ENCODE measurements around the gene MAP3K5. TPM values are rescaled to one million over a fixed set of nuclear protein-coding genes. Genes with fewer than 3 reads are reported as not detected.

Gene MAP3K5
- total RNA-seq, 1 donor from 2014 or later: 4.7 TPM

DNA sequence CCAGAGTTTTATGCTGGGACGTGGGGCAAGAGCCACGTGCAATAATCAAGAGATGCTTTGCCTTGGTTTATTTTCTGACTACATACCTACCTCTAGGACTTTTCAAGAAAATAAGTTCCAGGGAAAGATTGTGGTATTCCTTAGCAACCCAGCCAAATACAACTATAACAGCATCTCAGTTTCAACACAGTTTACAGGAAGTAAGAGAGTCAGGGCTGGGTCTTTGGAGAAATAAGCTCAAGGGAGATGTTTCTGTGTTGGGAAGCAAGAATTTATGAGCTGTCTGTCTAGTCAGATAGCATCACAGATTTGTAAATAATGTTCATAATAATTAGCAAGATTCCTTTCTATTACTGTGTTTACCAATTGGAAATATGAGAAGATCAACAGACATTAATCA is 35.1 kb downstream of the MAP3K5 start:
- no peaks in the 10 kb centered on the region for H3K27me3 Mint-ChIP-seq
- TF ChIP-seq, protein P1, sequence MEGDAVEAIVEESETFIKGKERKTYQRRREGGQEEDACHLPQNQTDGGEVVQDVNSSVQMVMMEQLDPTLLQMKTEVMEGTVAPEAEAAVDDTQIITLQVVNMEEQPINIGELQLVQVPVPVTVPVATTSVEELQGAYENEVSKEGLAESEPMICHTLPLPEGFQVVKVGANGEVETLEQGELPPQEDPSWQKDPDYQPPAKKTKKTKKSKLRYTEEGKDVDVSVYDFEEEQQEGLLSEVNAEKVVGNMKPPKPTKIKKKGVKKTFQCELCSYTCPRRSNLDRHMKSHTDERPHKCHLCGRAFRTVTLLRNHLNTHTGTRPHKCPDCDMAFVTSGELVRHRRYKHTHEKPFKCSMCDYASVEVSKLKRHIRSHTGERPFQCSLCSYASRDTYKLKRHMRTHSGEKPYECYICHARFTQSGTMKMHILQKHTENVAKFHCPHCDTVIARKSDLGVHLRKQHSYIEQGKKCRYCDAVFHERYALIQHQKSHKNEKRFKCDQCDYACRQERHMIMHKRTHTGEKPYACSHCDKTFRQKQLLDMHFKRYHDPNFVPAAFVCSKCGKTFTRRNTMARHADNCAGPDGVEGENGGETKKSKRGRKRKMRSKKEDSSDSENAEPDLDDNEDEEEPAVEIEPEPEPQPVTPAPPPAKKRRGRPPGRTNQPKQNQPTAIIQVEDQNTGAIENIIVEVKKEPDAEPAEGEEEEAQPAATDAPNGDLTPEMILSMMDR (conservative IDR thresholded peaks at IDR 0.05): no peak
- no peak overlapping the region for H3K27ac Mint-ChIP-seq
- H3K4me1 Mint-ChIP-seq (ENCODE audit: unreplicated experiment): peaks cover 15% of the 10 kb centered on the region
- no peak overlapping the region for H3K4me3 Mint-ChIP-seq
- DNase-seq (ENCODE audit: extremely low spot score, unreplicated experiment): no peak
- no peaks in the 10 kb centered on the region for H3K36me3 Mint-ChIP-seq
- no peaks in the 10 kb centered on the region for H3K9me3 Mint-ChIP-seq

DNA sequence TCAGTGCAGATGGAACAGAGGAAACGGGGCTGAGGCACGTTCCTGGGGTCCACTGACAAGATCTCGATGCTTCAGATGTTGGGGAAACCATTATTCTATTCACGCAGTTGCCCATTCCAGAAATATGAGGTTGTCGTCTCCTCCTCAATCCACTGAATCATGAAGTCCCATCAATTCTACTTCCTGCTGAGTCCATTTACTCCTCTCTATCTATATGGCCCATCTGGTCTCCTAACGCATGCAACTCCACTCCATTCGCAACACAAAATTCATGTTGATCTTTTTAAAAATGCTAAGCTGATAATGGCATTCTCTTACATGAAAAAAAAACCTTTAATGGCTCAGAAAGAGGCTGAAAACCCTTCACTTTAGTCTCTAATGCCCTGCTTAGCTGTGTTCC is 37.5 kb downstream of the MAP3K5 start:
- Mint-ChIP-seq H3K4me3 (no peak overlapping the region), H3K4me1 (ENCODE audit: unreplicated experiment) (no peaks in the 10 kb centered on the region), H3K27me3 (no peaks in the 10 kb centered on the region), H3K9me3 (no peaks in the 10 kb centered on the region), H3K27ac (no peak overlapping the region), H3K36me3 (no peaks in the 10 kb centered on the region)
- TF ChIP-seq, protein P1 (conservative IDR thresholded peaks at IDR 0.05): no peak
- DNase-seq (ENCODE audit: extremely low spot score, unreplicated experiment): no peak

DNA sequence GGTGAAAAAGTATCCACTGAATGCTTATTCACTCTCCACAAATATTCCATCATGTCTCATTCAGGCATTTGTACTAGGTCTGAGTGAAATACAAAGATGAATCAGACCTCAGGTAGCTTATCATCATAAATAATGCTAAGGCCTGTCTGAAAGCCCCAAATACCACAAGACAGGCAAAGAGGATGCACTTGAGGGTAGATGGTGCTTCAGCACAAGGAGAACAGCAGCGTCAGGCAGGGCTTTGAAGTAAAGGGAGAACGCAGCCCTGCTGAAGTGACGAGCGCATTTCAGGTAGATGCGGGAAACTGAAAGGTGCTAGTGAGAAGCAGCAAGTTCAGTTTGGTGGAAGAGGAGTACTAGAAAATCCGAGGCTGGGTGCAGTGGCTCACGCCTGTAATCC is 38.7 kb downstream of the MAP3K5 start:
- no peaks in the 10 kb centered on the region for H3K27me3 Mint-ChIP-seq
- no peak overlapping the region for H3K4me3 Mint-ChIP-seq
- H3K4me1 Mint-ChIP-seq (ENCODE audit: unreplicated experiment): no peaks in the 10 kb centered on the region
- no peak overlapping the region for H3K27ac Mint-ChIP-seq
- H3K9me3 Mint-ChIP-seq: no peaks in the 10 kb centered on the region
- TF ChIP-seq, protein P1 (conservative IDR thresholded peaks at IDR 0.05): no peak
- DNase-seq (ENCODE audit: extremely low spot score, unreplicated experiment): no peak
- no peaks in the 10 kb centered on the region for H3K36me3 Mint-ChIP-seq

DNA sequence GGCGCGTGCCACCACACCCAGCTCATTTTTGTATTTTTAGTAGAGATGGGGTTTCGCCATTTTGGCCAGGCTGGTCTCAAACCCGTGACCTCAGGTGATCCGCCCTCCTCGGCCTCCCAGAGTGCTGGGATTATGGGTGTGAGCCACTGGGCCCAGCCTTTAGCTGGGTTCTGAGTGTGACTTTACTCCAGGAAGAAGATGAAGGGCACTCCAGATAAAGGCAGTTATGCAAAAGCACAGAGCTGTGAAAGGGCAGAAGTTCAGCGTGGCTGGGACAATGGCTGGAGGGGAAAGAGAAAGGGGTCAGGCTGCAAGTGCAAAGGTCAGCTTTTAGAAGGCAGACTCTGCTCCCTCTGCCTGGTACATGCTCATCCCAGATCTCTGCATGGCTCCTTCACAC is 39.7 kb downstream of the MAP3K5 start:
- DNase-seq (ENCODE audit: extremely low spot score, unreplicated experiment): no peak
- no peak overlapping the region for H3K4me3 Mint-ChIP-seq
- no peaks in the 10 kb centered on the region for H3K36me3 Mint-ChIP-seq
- no peaks in the 10 kb centered on the region for H3K4me1 Mint-ChIP-seq (ENCODE audit: unreplicated experiment)
- TF ChIP-seq, protein P1 (conservative IDR thresholded peaks at IDR 0.05): no peak
- H3K27me3 Mint-ChIP-seq: no peaks in the 10 kb centered on the region
- no peaks in the 10 kb centered on the region for H3K9me3 Mint-ChIP-seq
- H3K27ac Mint-ChIP-seq: no peak overlapping the region

DNA sequence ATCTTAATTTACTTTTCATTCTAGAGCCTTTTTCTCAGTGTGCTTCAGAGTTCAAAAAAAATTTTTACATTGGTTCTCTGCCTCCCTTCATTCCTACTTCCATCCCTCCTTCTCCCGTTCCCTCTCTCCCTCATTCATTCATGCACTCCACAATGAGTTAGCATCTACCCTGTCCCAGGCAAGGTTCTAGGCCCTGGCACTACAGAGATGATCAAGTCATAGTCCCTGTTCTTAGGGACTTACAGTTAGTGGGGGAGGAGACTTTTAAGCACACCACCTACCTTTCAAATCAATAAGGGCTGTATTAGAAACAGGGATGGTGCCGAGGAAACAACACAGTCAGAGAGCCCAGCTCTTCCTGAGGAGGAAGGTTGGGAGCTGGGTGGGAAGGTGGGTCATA is 40.3 kb downstream of the MAP3K5 start:
- H3K4me1 Mint-ChIP-seq (ENCODE audit: unreplicated experiment): no peaks in the 10 kb centered on the region
- H3K27ac Mint-ChIP-seq: no peak overlapping the region
- TF ChIP-seq, protein P1 (conservative IDR thresholded peaks at IDR 0.05): no peak
- H3K36me3 Mint-ChIP-seq: no peaks in the 10 kb centered on the region
- DNase-seq (ENCODE audit: extremely low spot score, unreplicated experiment): no peak
- no peaks in the 10 kb centered on the region for H3K27me3 Mint-ChIP-seq
- no peaks in the 10 kb centered on the region for H3K9me3 Mint-ChIP-seq
- H3K4me3 Mint-ChIP-seq: no peak overlapping the region

DNA sequence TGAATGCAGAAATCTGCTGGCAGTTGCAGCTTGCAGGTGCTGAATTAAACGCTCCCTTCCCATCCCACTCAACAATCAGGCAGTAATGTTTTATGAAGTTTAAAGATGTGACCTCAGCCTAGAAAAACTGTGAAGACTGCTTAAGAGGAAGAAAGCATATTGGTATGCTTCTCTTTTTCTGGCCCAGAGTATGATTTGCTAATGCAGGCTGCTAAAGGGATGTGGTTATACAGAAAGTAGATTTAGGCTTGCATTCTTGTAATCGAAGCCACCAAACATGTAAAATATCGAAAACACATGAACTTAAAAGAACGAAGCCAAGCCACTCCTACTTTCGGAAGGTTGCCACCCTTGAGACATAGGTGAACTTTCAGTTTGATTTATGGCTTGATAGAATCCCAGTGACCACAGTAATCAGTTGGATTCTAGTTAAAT is 40.7 kb downstream of the MAP3K5 start:
- no peaks in the 10 kb centered on the region for H3K4me1 Mint-ChIP-seq (ENCODE audit: unreplicated experiment)
- H3K27me3 Mint-ChIP-seq: no peaks in the 10 kb centered on the region
- H3K36me3 Mint-ChIP-seq: no peaks in the 10 kb centered on the region
- DNase-seq (ENCODE audit: extremely low spot score, unreplicated experiment): no peak
- H3K27ac Mint-ChIP-seq: no peak overlapping the region
- H3K4me3 Mint-ChIP-seq: no peak overlapping the region
- TF ChIP-seq, protein P1 (conservative IDR thresholded peaks at IDR 0.05): no peak
- H3K9me3 Mint-ChIP-seq: no peaks in the 10 kb centered on the region

Measured in type B pancreatic cell (in vitro differentiated cells).